Prostate gland (tissue), 2 donors: ENCODE results near the gene PINLYP. TPM values are rescaled to one million over a fixed set of nuclear protein-coding genes. Genes with fewer than 3 reads are reported as not detected.
A peak's percentile ranks its signal among the peaks of the same experiment; 100 is the strongest.

ENCODE experiments used
- DNase-seq: peaks from one replicate; pipeline ENCODE4 v3.0.0-alpha.2; 2019; ENCODE audit warnings: low spot score
- H3K27ac ChIP-seq, 2 donors: fragments of 200-600 bp; sonication (generic); 2 replicates each; pipeline ENCODE4 v1.5.1; 2017 to 2019
- H3K27me3 ChIP-seq: fragments of 200-600 bp; sonication (generic); replicated peaks from 2 replicates; pipeline ENCODE4 v1.5.1; 2019; ENCODE audit not compliant: insufficient read depth
- H3K36me3 ChIP-seq, 2 donors: fragments of 200-600 bp; sonication (generic); 1 replicate in 1 of 2; 2 replicates in 1 of 2; pipeline versions ENCODE4 v1.5.1 to v1.8.1; 2017 to 2019
- H3K4me1 ChIP-seq: fragments of 200-600 bp; sonication (generic); replicated peaks from 2 replicates; pipeline ENCODE4 v1.5.1; 2019
- H3K4me3 ChIP-seq, 2 donors: fragments of 200-600 bp; sonication (generic); 2 replicates each; pipeline ENCODE4 v1.5.1; 2017 to 2019
- H3K9me3 ChIP-seq: fragments of 200-600 bp; sonication (generic); 2 replicates; pipeline ENCODE4 v1.5.1; 2017
- POLR2A ChIP-seq: fragments of 450-650 bp; IDR thresholded peaks from one replicate; pipeline ENCODE4 v1.6.1; 2016; ENCODE audit warnings: antibody characterized with exemption, mild to moderate bottlenecking
- POLR2AphosphoS5 ChIP-seq: sonication (generic); formaldehyde crosslinking; IDR thresholded peaks from one replicate; pipeline ENCODE4 v1.6.1; 2017; ENCODE audit warnings: antibody characterized with exemption
- WGBS: methylation state at CpG from one replicate; pipeline ENCODE4 v1.1.5; 2018; 5-methylcytosine and 5-hydroxymethylcytosine counted together
- intact Hi-C: fragments of 100-400 bp; cut with DNase I; formaldehyde crosslinking; loops from one replicate; pipeline ENCODE4 v1.14.2; 2022
- total RNA-seq, 2 donors: library from RNA; depleted of rRNA; stranded (reverse); fragments of >200 nt; gene quantifications; one replicate each; pipeline ENCODE4 v1.1.0, GENCODE V29; 2016
- TF ChIP-seq, protein P1 (sequence below), 4 experiments: fragments of 200-600 bp in 2 of 4; fragments of 450-650 bp in 2 of 4; sonication (generic) in 2 of 4; IDR thresholded peaks; 1 replicate in 3 of 4; 2 replicates in 1 of 4; pipeline ENCODE4 v1.5.1; 2016 to 2019; ENCODE audit warnings: antibody characterized with exemption in 4 of 4, mild to moderate bottlenecking in 2 of 4, moderate library complexity in 2 of 4

PINLYP gene
- 1 to 10 TPM; 4.8 to 7.8 TPM for total RNA-seq

DNA sequence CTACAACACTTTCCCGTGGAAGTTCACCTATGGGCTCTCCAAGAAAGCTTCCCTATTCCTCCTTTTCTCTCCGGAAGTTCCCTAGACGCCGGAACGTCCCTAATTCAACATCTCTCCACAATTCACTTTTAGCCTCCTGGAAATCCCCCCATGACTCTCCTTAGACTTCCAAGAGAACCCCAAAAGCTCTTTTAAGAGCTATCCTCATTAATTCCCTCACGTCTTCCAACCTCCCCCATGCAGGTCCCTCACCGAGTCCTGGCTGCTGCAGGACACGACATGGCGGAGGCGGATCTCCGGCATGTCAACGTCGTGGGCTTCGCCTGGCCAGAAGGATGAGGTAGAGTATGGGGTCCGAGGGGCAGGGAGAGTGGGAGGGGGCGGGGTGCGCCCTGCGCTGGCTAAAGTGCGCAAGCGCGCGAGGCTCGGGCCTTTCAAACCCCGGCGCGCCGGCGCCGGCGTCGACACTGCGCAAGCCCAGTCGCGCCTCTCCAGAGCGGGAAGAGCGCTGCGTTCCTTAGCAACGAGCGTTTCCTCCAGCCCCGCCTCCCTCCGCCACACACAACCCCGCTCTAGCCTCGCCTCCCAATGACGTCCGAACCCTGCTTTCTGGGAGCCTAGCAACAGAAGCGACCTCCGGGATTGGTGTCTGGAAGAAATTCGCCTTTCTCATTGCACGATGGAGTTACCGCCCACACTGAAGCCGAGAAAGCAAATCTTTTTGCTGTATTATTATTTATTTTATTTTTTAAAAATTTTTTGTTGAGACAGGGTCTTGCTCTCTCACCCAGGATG, at the start of gene PINLYP, which contains the start of gene XRCC1:
Gene PINLYP (plus strand): TSS at position 646 of the 795 bp plus-strand sequence. CDS start 1,391 bp downstream, outside the sequence.
Gene XRCC1 (minus strand): TSS at position 372 of the 795 bp plus-strand sequence. CDS start 69 bp downstream, at position 303.
- peak within 1 kb of the TSS; percentile 65 to 71 for H3K4me3 ChIP-seq
- peak; percentile 63 for TF ChIP-seq POLR2A
- TF ChIP-seq, protein P1, sequence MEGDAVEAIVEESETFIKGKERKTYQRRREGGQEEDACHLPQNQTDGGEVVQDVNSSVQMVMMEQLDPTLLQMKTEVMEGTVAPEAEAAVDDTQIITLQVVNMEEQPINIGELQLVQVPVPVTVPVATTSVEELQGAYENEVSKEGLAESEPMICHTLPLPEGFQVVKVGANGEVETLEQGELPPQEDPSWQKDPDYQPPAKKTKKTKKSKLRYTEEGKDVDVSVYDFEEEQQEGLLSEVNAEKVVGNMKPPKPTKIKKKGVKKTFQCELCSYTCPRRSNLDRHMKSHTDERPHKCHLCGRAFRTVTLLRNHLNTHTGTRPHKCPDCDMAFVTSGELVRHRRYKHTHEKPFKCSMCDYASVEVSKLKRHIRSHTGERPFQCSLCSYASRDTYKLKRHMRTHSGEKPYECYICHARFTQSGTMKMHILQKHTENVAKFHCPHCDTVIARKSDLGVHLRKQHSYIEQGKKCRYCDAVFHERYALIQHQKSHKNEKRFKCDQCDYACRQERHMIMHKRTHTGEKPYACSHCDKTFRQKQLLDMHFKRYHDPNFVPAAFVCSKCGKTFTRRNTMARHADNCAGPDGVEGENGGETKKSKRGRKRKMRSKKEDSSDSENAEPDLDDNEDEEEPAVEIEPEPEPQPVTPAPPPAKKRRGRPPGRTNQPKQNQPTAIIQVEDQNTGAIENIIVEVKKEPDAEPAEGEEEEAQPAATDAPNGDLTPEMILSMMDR (IDR thresholded peaks at IDR 0.05): no peak
- TF ChIP-seq POLR2AphosphoS5: peak; percentile 94
- no peaks in the 10 kb centered on the region for H3K9me3 ChIP-seq
- H3K27ac ChIP-seq: peak within 1 kb of the TSS; percentile 75 to 77
- peak; percentile 97 for DNase-seq
- H3K27me3 ChIP-seq: no peaks in the 10 kb centered on the region
- intact Hi-C loops: loop anchor here (1.0 to 5.0 kb wide), 2 partner anchors 21 to 38 kb away; partner anchors contain the start of genes IRGQ and ZNF576
- WGBS: under 1% methylated on average over 50 of the region's 51 CpGs
- no peaks in the 10 kb centered on the region for H3K36me3 ChIP-seq
- no peaks in the 10 kb centered on the region for H3K4me1 ChIP-seq

DNA sequence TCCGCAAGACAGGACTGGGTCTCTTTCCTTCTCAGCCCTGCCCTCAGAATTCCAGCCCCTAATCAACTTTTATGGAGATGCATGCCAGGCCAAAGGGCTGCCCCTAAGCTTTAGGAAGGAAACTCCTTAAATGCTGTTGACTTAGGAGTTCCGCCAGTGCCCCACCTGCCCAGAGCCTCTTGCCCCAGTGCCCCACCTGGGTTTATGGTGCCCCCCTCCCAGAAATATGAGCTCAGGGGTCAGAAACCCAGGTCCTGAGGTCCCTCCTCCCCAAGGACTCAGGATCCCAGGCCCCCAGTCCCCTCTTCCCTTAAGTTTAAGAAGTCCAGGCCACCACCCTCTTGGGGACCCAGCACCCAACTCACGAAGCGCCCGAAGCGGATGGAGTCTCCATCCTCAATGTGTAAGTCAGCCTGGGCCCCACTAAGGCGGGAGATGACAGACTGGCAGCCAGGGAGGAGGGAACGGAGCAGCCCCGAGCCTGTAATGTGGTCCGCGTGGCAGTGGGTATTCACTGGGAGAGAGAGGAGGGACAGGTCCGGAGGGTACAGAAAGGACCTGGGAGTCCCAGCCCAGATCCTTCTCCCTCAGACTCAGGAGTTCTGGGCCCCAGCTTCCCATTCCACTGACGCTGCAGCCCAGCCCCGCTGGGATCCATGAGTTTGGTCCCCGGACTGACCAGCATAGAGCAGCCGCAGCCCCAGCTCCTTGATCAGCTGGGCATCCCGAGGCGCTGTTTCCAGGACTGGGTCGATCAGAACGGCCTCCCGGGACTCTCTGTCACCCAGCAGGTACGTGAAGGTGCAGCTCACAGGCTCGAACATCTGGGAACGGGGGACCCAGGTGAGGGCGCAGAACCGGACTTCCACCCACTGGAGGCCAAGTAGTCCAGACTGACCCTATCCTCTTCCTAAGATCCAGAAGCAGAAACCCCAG, 49.5 kb upstream of the PINLYP start:
- Histone ChIP-seq H3K27ac (peak overlapping the region; percentile 85 to 90), H3K27me3 (no peaks in the 10 kb centered on the region), H3K9me3 (no peaks in the 10 kb centered on the region), H3K4me3 (peak overlapping the region; percentile 75 to 91), H3K4me1 (peaks cover 4% of the 10 kb centered on the region), H3K36me3 (no peaks in the 10 kb centered on the region)
- TF ChIP-seq POLR2A: no peak
- TF ChIP-seq POLR2AphosphoS5: no peak
- TF ChIP-seq, protein P1 (IDR thresholded peaks at IDR 0.05): no peak
- 2% methylated on average over 25 of the region's 26 CpGs for WGBS
- DNase-seq: peak; percentile 24
- intact Hi-C loops: no loop called here

GRCh38 chr19:43526884-43527859, 48.4 kb upstream of the PINLYP start, which contains the start of gene ETHE1:
Gene ETHE1 (minus strand): TSS chr19:43527201. CDS start chr19:43527177, 24 bp downstream.
- peak within 1 kb of the TSS; percentile 75 to 91 for H3K4me3 ChIP-seq
- peak within 1 kb of the TSS; percentile 85 to 90 for H3K27ac ChIP-seq
- no peaks in the 10 kb centered on the region for H3K36me3 ChIP-seq
- no peaks in the 10 kb centered on the region for H3K27me3 ChIP-seq
- TF ChIP-seq POLR2AphosphoS5 (peak; percentile 73), POLR2A (peak; percentile 91)
- TF ChIP-seq, protein P1 (IDR thresholded peaks at IDR 0.05): peak in 1 of 4 experiments; percentile 26
- H3K9me3 ChIP-seq: no peaks in the 10 kb centered on the region
- DNase-seq: peak; percentile 66
- intact Hi-C loops: no loop called here
- H3K4me1 ChIP-seq: peaks cover 6% of the 10 kb centered on the region
- WGBS: 3% methylated on average over 48 of the region's 54 CpGs
